Activated T-cell treated with anti-CD3 and anti-CD28 coated beads for 1 hour (primary cell): ENCODE results near the gene CXCL16.
"Not testable (repeated sequence)": the region's sequence is repeated elsewhere in the genome, so short reads cannot be mapped to it uniquely, and the experiment has no call there.

Experiments used
- DNase-seq: peaks from one replicate; pipeline ENCODE4 v3.0.0-alpha.2; 2020; ENCODE audit warnings: low read depth

CXCL16 gene

GRCh38 chr17:4699401-4700056, 40.2 kb downstream of the CXCL16 start:
- not testable (repeated sequence) for DNase-seq

GRCh38 chr17:4696437-4696805, 43.3 kb downstream of the CXCL16 start:
- no peak for DNase-seq

GRCh38 chr17:4693416-4693815, 46.3 kb downstream of the CXCL16 start:
- DNase-seq = no peak

- no peak for DNase-seq
These were observed 48.0 kb downstream of the CXCL16 start for GRCh38 chr17:4691686-4692085.

- no peak for DNase-seq
These were observed 49.0 kb downstream of the CXCL16 start for GRCh38 chr17:4690745-4691144.

GRCh38 chr17:4689872-4690271, 49.9 kb downstream of the CXCL16 start:
- not testable (repeated sequence) for DNase-seq

- not testable (repeated sequence) for DNase-seq
These were observed 56.0 kb downstream of the CXCL16 start for GRCh38 chr17:4683739-4684138.
